ENCODE results near the gene PCBP3.

DNA sequence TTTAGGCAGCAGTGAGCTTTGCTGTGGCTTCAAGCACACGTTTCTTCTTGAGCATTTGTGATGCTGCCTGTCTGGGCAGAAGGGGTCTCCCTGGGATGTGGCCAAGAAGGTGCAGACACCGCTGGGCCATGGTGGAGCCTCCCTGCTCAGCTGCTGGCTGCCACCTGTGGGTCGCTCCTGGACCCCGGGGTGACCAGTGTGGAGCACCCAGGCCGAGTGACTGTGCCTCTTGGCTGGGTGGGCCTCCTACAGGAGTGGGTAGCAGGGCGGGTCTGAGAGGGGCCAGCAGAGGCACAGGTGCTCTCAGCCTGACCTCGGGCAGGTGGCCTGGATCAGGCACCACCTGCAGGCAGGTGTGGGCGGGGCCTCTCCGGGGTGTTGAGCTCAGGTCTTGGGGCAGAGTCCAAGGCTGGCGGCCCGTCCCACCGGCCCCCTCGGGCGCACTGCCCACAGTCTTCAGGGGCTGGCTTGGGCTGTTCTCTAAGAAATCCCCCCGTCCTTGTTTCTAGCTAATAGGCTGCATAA lies 296.1 kb downstream of the PCBP3 start:
- TF ChIP-seq RFX5 (IDR thresholded peaks at IDR 0.05; ENCODE audit: borderline replicate concordance, low read depth, low read length) (no peak), EP300 (IDR thresholded peaks at IDR 0.05; ENCODE audit: borderline replicate concordance in 1 of 2, low read depth in 2 of 2, low read length in 2 of 2) (no peak), SRF (IDR thresholded peaks at IDR 0.05; ENCODE audit: low read depth, low read length) (no peak), ZNF274 (IDR thresholded peaks at IDR 0.05; ENCODE audit: borderline replicate concordance, extremely low read depth, low read length) (no peak), PHF8 (conservative IDR thresholded peaks at IDR 0.05; ENCODE audit: low read depth, low read length) (no peak), POLR2A (IDR thresholded peaks at IDR 0.05; ENCODE audit: control extremely low read depth in 1 of 2, low read depth in 2 of 2, low read length in 2 of 2) (no peak)
